HG03575 (cell line): ENCODE measurements around the gene CALHM4.
"Not testable (repeated sequence)": the region's sequence is repeated elsewhere in the genome, so short reads cannot be mapped to it uniquely, and the experiment has no call there.

ENCODE experiments used
- ATAC-seq: cut with Tn5 transposase; IDR thresholded peaks from one replicate; pipeline ENCODE4 v1.9.1; 2021; ENCODE audit not compliant: unreplicated experiment, insufficient number of reproducible peaks, low FRiP score; ENCODE audit errors: extremely low read depth

CALHM4 gene

GRCh38 chr6:116568821-116569755, 15.5 kb downstream of the CALHM4 start:
- no peak for ATAC-seq

- peak; percentile 86 for ATAC-seq
These were observed 17.5 kb downstream of the CALHM4 start, which contains the start of gene RWDD1 for GRCh38 chr6:116570856-116571682. RWDD1 (plus strand) TSS chr6:116571504; CDS start chr6:116571583, 79 bp downstream.

- no peak for ATAC-seq
These were observed 18.1 kb downstream of the CALHM4 start for GRCh38 chr6:116571683-116572000.

GRCh38 chr6:116572162-116572561, 18.6 kb downstream of the CALHM4 start:
- no peak for ATAC-seq

- no peak for ATAC-seq
These were observed 21.7 kb downstream of the CALHM4 start for GRCh38 chr6:116575227-116575626.

- no peak for ATAC-seq
These were observed 23.9 kb downstream of the CALHM4 start for GRCh38 chr6:116577486-116577885.

DNA sequence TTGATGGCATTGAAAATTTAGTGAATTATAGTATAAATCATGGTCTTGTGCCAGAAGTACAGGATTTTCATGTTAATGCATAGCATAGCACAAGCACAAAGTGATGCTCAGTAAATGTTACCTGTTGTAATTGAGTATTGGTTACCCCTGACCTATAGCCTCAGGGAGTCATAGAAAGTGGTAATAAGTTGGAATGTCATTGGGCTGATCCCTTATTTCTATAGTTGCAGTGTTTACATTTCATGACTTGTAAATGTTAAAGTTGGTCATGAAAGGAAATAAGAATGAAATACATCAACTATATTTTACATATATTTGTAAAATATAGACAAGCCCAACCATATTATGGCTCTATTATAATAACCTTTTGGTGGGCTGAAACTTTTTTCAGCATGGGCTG, 24.8 kb downstream of the CALHM4 start:
- ATAC-seq, result no peak

GRCh38 chr6:116579143-116579542, 25.6 kb downstream of the CALHM4 start:
- no peak for ATAC-seq

- ATAC-seq, result no peak
These were observed 26.6 kb downstream of the CALHM4 start for GRCh38 chr6:116580198-116580597.

GRCh38 chr6:116586276-116586675, 32.7 kb downstream of the CALHM4 start:
- ATAC-seq, result no peak

DNA sequence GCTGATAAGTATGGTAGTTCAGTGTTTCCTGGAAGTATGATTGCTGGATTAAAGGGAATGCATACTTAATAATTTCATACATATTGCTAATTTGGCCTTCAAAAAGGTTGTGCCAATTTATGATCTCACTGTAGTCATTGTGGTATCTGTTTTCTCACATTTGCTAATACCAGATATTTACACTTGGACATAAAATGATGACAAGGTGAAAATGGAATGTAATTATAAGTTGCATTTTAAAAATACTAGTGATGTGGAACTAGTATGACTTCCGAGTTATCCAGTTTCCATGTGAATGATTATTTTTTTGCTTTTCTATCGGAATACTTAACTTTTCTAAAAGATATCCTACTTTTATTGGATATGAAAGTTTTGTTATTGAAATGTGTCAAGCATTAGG, 33.2 kb downstream of the CALHM4 start:
- no peak for ATAC-seq

DNA sequence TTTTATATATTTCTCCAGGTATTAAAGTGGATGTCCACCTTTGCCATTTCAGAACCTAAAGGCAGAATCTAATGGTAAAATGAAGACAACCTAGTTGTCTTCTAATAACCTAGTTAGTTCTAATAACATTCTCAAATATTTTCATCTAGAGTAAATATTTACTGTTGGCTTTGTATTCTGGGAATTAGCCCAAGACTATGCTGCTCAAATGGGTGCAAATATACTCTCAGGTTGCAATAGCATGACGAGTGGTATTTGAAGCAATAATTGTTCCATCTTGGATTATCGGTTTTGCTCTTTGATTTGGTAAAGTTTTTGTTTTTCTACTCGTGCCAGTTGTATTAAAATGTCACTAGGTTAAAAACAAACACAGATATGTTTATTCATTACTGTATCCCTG, 41.7 kb downstream of the CALHM4 start:
- no peak for ATAC-seq

DNA sequence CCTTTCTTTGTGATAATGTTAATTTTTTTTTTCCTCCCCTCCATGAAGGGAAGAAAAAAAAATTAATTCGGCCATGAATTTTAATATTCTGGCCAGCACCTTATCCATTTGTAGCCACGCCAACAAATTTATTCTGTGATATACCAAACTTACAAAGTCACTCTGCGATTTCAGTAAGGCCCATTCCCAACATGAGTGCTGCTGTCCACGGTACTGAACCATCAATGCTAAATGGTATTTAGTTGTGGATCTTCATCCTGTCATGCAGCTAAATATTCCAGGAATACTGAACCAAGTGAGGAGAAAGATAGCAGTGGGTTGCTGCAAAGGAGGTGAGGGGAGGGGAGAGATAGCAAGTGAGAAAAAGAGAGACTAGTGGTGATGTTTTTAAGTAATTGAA, 43.3 kb downstream of the CALHM4 start:
- no peak for ATAC-seq

- not testable (repeated sequence) for ATAC-seq
These were observed 50.4 kb downstream of the CALHM4 start for GRCh38 chr6:116603916-116604315.

GRCh38 chr6:116604868-116605267, 51.3 kb downstream of the CALHM4 start:
- ATAC-seq, result not testable (repeated sequence)

DNA sequence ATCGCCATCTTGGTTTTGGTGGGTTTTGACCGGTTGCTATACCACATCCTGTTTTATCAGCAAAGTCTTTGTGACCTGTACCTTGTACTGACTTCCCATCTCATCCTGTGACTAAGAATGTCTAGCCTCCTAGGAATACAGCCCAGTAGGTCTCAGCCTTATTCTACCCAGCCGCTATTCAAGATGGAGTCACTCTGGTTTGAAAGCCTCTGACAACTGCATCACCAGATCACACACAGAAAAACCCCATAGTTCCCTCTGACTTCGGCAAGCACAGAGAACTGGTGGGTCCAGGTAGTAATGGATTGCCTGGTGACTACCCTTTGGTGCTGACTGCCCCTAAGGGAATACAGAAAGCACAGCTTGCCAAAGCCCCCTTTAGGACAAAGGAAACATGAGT, 52.4 kb downstream of the CALHM4 start:
- no peak for ATAC-seq
